Astrocyte (in vitro differentiated cells and primary cell): ENCODE data around the gene TMCO1. TPM values are rescaled to one million over a fixed set of nuclear protein-coding genes. Genes with fewer than 3 reads are reported as not detected.

Experiments
- DNase-seq: peaks from one replicate; pipeline ENCODE4 v3.0.0-alpha.2; 2010; ENCODE audit warnings: low read depth
- FAIRE-seq: peaks from 2 replicates; lab custom pipeline; 2011; peaks lifted over from hg19 to GRCh38; lab: Jason Lieb, UNC
- H2AFZ ChIP-seq: 2 replicates; pipeline ENCODE4 v1.6.0; 2012; ENCODE audit warnings: low read depth, low read length, inconsistent platforms
- H3K27ac ChIP-seq: 2 replicates; pipeline ENCODE4 v1.5.1; 2011; ENCODE audit warnings: low read depth, low read length, inconsistent platforms
- H3K27me3 ChIP-seq: 2 replicates; pipeline ENCODE4 v1.6.0; 2011; ENCODE audit warnings: low read length, inconsistent platforms; ENCODE audit not compliant: insufficient read depth
- H3K36me3 ChIP-seq: 2 replicates; pipeline ENCODE4 v1.5.1; 2011; ENCODE audit warnings: low read length, inconsistent platforms; ENCODE audit not compliant: insufficient read depth
- H3K4me1 ChIP-seq: 2 replicates; pipeline ENCODE4 v1.5.1; 2011; ENCODE audit warnings: low read length, inconsistent platforms; ENCODE audit not compliant: insufficient read depth
- H3K4me2 ChIP-seq: 2 replicates; pipeline ENCODE4 v1.6.0; 2012; ENCODE audit warnings: low read length, inconsistent platforms
- H3K4me3 ChIP-seq: 2 replicates; pipeline ENCODE4 v1.5.1; 2011; ENCODE audit warnings: low read depth, mild to moderate bottlenecking, low read length, inconsistent platforms; ENCODE audit not compliant: insufficient read depth
- H3K79me2 ChIP-seq: 2 replicates; pipeline ENCODE4 v1.6.0; 2012; ENCODE audit warnings: mild to moderate bottlenecking, low read length, inconsistent platforms; ENCODE audit not compliant: insufficient read depth
- H3K9ac ChIP-seq: 2 replicates; pipeline ENCODE4 v1.6.0; 2012; ENCODE audit warnings: mild to moderate bottlenecking, low read length, inconsistent platforms
- H3K9me3 ChIP-seq: 2 replicates; pipeline ENCODE4 v1.5.1; 2012; ENCODE audit warnings: low read depth, mild to moderate bottlenecking, low read length, inconsistent platforms; ENCODE audit not compliant: insufficient read depth
- H4K20me1 ChIP-seq: 2 replicates; pipeline ENCODE4 v1.6.0; 2012; ENCODE audit warnings: low read length, inconsistent platforms; ENCODE audit not compliant: insufficient read depth
- H3K27ac Mint-ChIP-seq: one replicate; pipeline ENCODE4 v1.8.0; 2021; ENCODE audit warnings: mild to moderate bottlenecking, mixed read lengths; ENCODE audit not compliant: unreplicated experiment
- H3K27me3 Mint-ChIP-seq: one replicate; pipeline ENCODE4 v1.8.0; 2021; ENCODE audit warnings: low read depth, mixed read lengths; ENCODE audit not compliant: unreplicated experiment
- H3K36me3 Mint-ChIP-seq: one replicate; pipeline ENCODE4 v1.8.0; 2021; ENCODE audit warnings: low read depth, mixed read lengths; ENCODE audit not compliant: unreplicated experiment
- H3K4me1 Mint-ChIP-seq: one replicate; pipeline ENCODE4 v1.8.0; 2021; ENCODE audit warnings: low read depth, mixed read lengths; ENCODE audit not compliant: unreplicated experiment
- H3K4me3 Mint-ChIP-seq: one replicate; pipeline ENCODE4 v1.8.0; 2021; ENCODE audit warnings: mild to moderate bottlenecking, moderate library complexity, mixed read lengths; ENCODE audit not compliant: unreplicated experiment
- H3K9me3 Mint-ChIP-seq: one replicate; pipeline ENCODE4 v1.8.0; 2021; ENCODE audit warnings: mild to moderate bottlenecking, mixed read lengths; ENCODE audit not compliant: unreplicated experiment
- CTCF ChIP-seq: IDR thresholded peaks from 2 replicates; pipeline ENCODE4 v1.5.1; 2011; ENCODE audit warnings: low read depth, mild to moderate bottlenecking, inconsistent platforms, low read length, moderate library complexity; ENCODE audit not compliant: insufficient read depth
- EZH2 ChIP-seq: IDR thresholded peaks from 2 replicates; pipeline ENCODE4 v1.6.1; 2012; ENCODE audit warnings: mild to moderate bottlenecking, low read length, inconsistent platforms; ENCODE audit not compliant: insufficient read depth
- total RNA-seq: library from RNA; stranded (reverse); gene quantifications from 2 replicates; pipeline ENCODE4 v1.2.1, GENCODE V29; 2021

The TMCO1 gene
- total RNA-seq, 1 donor from 2014 or later, result 135 TPM

DNA sequence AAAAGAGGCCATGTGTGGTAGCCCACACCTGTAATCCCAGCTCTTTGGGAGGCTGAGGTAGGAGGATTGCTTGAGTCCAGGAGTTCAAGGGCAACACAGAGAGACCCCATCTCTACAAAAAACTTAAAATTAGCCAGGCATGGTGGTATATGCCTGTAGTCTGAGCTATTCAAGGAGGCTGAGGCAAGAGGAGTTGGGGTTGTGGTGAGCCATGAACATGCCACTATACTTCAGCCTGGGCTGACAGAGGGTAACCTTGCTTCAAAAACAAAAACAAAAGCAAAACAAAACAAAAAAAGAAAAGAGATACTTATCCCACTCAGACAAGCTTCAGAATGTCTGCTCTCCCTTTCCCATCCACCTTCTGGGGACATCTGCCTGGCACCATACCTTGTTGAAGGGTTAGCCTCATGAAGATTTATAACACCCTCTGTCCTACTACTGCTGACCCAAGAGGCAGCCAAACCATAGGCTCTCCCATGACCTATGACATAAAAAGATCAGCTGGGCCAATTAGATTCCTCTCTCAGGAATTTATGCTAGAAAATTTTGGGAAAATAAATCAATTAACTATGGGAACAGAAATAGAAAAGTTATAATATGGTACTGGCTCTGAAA, 13.2 kb downstream of the TMCO1 start:
- peaks cover 3% of the 10 kb centered on the region for H3K36me3 Mint-ChIP-seq
- H3K4me1 Mint-ChIP-seq, result no peaks in the 10 kb centered on the region
- H3K4me3 Mint-ChIP-seq, result no peak overlapping the region
- no peak overlapping the region for H3K4me2 ChIP-seq
- no peak for DNase-seq
- H3K4me3 ChIP-seq, result no peak overlapping the region
- H3K9me3 ChIP-seq, result no peaks in the 10 kb centered on the region
- H3K4me1 ChIP-seq, result no peaks in the 10 kb centered on the region
- H3K79me2 ChIP-seq, result peaks cover 40% of the 10 kb centered on the region
- no peak overlapping the region for H2AFZ ChIP-seq
- H3K27ac ChIP-seq, result no peak overlapping the region
- no peaks in the 10 kb centered on the region for H3K27me3 ChIP-seq
- no peak for FAIRE-seq
- no peak overlapping the region for H3K27ac Mint-ChIP-seq
- no peak for TF ChIP-seq CTCF
- TF ChIP-seq EZH2, result no peak
- peaks cover 28% of the 10 kb centered on the region for H3K36me3 ChIP-seq
- H3K27me3 Mint-ChIP-seq, result no peaks in the 10 kb centered on the region
- H3K9ac ChIP-seq, result no peak overlapping the region
- H4K20me1 ChIP-seq, result peaks cover 28% of the 10 kb centered on the region
- no peaks in the 10 kb centered on the region for H3K9me3 Mint-ChIP-seq

DNA sequence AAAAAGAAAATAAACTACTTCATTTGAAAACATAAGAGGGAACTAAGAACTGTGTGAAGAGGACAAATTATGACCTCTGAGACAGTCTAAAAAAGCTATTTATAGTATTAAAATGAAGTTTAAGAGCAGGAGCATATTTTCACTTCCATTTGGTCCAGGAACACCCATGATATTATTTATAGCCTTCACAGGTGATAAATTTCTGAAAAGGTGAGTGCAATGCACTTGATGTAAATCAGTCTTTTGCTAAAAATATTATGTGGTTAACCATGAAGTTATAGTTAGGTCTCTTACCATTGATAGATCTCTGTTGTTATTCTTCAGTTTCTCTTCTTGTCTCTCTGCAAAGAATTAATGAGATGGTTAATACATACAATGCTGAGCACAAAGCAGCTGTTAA, 14.7 kb downstream of the TMCO1 start:
- Mint-ChIP-seq H3K36me3 (peaks cover 3% of the 10 kb centered on the region), H3K27ac (no peak overlapping the region), H3K4me1 (no peaks in the 10 kb centered on the region), H3K27me3 (no peaks in the 10 kb centered on the region), H3K9me3 (no peaks in the 10 kb centered on the region), H3K4me3 (no peak overlapping the region)
- DNase-seq (no peak), FAIRE-seq (no peak)
- no peak overlapping the region for H2AFZ ChIP-seq
- no peak overlapping the region for H3K4me2 ChIP-seq
- peaks cover 28% of the 10 kb centered on the region for H3K36me3 ChIP-seq
- no peak for TF ChIP-seq CTCF
- no peak for TF ChIP-seq EZH2
- H4K20me1 ChIP-seq, result peaks cover 17% of the 10 kb centered on the region
- no peaks in the 10 kb centered on the region for H3K4me1 ChIP-seq
- no peaks in the 10 kb centered on the region for H3K9me3 ChIP-seq
- H3K9ac ChIP-seq, result no peak overlapping the region
- no peak overlapping the region for H3K4me3 ChIP-seq
- H3K27me3 ChIP-seq, result no peaks in the 10 kb centered on the region
- H3K27ac ChIP-seq, result no peak overlapping the region
- peaks cover 27% of the 10 kb centered on the region for H3K79me2 ChIP-seq

- Mint-ChIP-seq H3K36me3 (peaks cover 6% of the 10 kb centered on the region), H3K9me3 (no peaks in the 10 kb centered on the region), H3K27me3 (no peaks in the 10 kb centered on the region), H3K4me1 (no peaks in the 10 kb centered on the region), H3K4me3 (no peak overlapping the region), H3K27ac (no peak overlapping the region)
- DNase-seq (no peak), FAIRE-seq (no peak)
- Histone ChIP-seq H3K9me3 (no peaks in the 10 kb centered on the region), H3K27me3 (no peaks in the 10 kb centered on the region), H3K27ac (no peak overlapping the region), H2AFZ (no peak overlapping the region), H4K20me1 (no peaks in the 10 kb centered on the region), H3K4me1 (no peaks in the 10 kb centered on the region), H3K79me2 (no peaks in the 10 kb centered on the region), H3K4me2 (no peak overlapping the region), H3K4me3 (no peak overlapping the region), H3K9ac (no peak overlapping the region), H3K36me3 (peaks cover 22% of the 10 kb centered on the region)
- TF ChIP-seq EZH2, result no peak
- TF ChIP-seq CTCF, result no peak
Measured at GRCh38 chr1:165748550-165748949, 20.1 kb downstream of the TMCO1 start.
